BE2C (cell line): ENCODE results near the gene EFCAB11.

Source experiments
- DNase-seq: peaks from one replicate; pipeline ENCODE4 v3.0.0-alpha.2; 2020
- H3K27me3 ChIP-seq: fragments of 250-450 bp; sonication (Bioruptor Pico); 2 replicates; pipeline ENCODE4 v1.5.1; 2020; ENCODE audit warnings: mild to moderate bottlenecking
- H3K36me3 ChIP-seq: fragments of 250-450 bp; sonication (Bioruptor Pico); 2 replicates; pipeline ENCODE4 v1.5.1; 2020; ENCODE audit warnings: mild to moderate bottlenecking
- H3K4me1 ChIP-seq: fragments of 250-450 bp; sonication (Bioruptor Pico); 2 replicates; pipeline ENCODE4 v1.5.1; 2020
- H3K4me3 ChIP-seq: 2 replicates; pipeline ENCODE4 v1.5.1; 2011; ENCODE audit warnings: low read depth, low read length
- H3K9me3 ChIP-seq: fragments of 250-450 bp; sonication (Bioruptor Pico); 2 replicates; pipeline ENCODE4 v1.5.1; 2020
- CTCF ChIP-seq: IDR thresholded peaks from 2 replicates; pipeline ENCODE4 v1.5.1; 2012; ENCODE audit warnings: mild to moderate bottlenecking, low read depth, low read length

Gene EFCAB11

GRCh38 chr14:89907655-89908054, 46.9 kb downstream of the EFCAB11 start:
- TF ChIP-seq CTCF = no peak
- H3K9me3 ChIP-seq = no peaks in the 10 kb centered on the region
- H3K4me3 ChIP-seq = no peak overlapping the region
- H3K27me3 ChIP-seq = no peaks in the 10 kb centered on the region
- H3K4me1 ChIP-seq = peaks cover 5% of the 10 kb centered on the region; the same call in 1 of the 2 replicates
- DNase-seq = no peak
- no peaks in the 10 kb centered on the region for H3K36me3 ChIP-seq

GRCh38 chr14:89906000-89906399, 48.5 kb downstream of the EFCAB11 start:
- Histone ChIP-seq H3K4me3 (no peak overlapping the region), H3K36me3 (no peaks in the 10 kb centered on the region), H3K4me1 (peaks cover 8% of the 10 kb centered on the region; the same call in 1 of the 2 replicates), H3K9me3 (no peaks in the 10 kb centered on the region), H3K27me3 (no peaks in the 10 kb centered on the region)
- no peak for DNase-seq
- no peak for TF ChIP-seq CTCF

GRCh38 chr14:89903340-89903952, 51.1 kb downstream of the EFCAB11 start:
- no peaks in the 10 kb centered on the region for H3K36me3 ChIP-seq
- DNase-seq = no peak
- no peak for TF ChIP-seq CTCF
- peaks cover 6% of the 10 kb centered on the region; the same call in 1 of the 2 replicates for H3K4me1 ChIP-seq
- H3K4me3 ChIP-seq = no peak overlapping the region
- no peaks in the 10 kb centered on the region for H3K27me3 ChIP-seq
- H3K9me3 ChIP-seq = no peaks in the 10 kb centered on the region

- DNase-seq = no peak
- no peak for TF ChIP-seq CTCF
- no peaks in the 10 kb centered on the region for H3K27me3 ChIP-seq
Measured at GRCh38 chr14:89902881-89903280, 51.6 kb downstream of the EFCAB11 start.

GRCh38 chr14:89900802-89901201, 53.7 kb downstream of the EFCAB11 start:
- peaks cover 6% of the 10 kb centered on the region; the same call in 1 of the 2 replicates for H3K4me1 ChIP-seq
- no peaks in the 10 kb centered on the region for H3K27me3 ChIP-seq
- no peak for TF ChIP-seq CTCF
- no peaks in the 10 kb centered on the region for H3K9me3 ChIP-seq
- no peak for DNase-seq
- no peaks in the 10 kb centered on the region for H3K36me3 ChIP-seq
- no peak overlapping the region for H3K4me3 ChIP-seq

More at GRCh38 chr14:89902881-89903280, 51.6 kb downstream of the EFCAB11 start:
- Histone ChIP-seq H3K4me3 (no peak overlapping the region), H3K36me3 (no peaks in the 10 kb centered on the region), H3K4me1 (peaks cover 6% of the 10 kb centered on the region; the same call in 1 of the 2 replicates), H3K9me3 (no peaks in the 10 kb centered on the region)

GRCh38 chr14:89899917-89900663, 54.4 kb downstream of the EFCAB11 start:
- Histone ChIP-seq H3K4me3 (no peak overlapping the region), H3K36me3 (no peaks in the 10 kb centered on the region), H3K9me3 (no peaks in the 10 kb centered on the region), H3K27me3 (no peaks in the 10 kb centered on the region), H3K4me1 (peaks cover 6% of the 10 kb centered on the region; the same call in 1 of the 2 replicates)
- TF ChIP-seq CTCF = peak; percentile 73
- peak; percentile 24 for DNase-seq
